Heart right ventricle (tissue), 16 donors: ENCODE results near the gene SMCO2. TPM values are rescaled to one million over a fixed set of nuclear protein-coding genes. Genes with fewer than 3 reads are reported as not detected.

Experiments
- ATAC-seq, 8 donors: fragments of 200-7000 bp; cut with Tn5 transposase; one replicate each; pipeline ENCODE4 v1.9.1; 2020; ENCODE audit warnings: mild to moderate bottlenecking in 8 of 8, moderate library complexity in 8 of 8, moderate number of reproducible peaks in 1 of 8
- DNase-seq, 2 donors: peaks; one replicate each; pipeline ENCODE4 v3.0.0-alpha.2; 2020
- H3K27ac ChIP-seq, 10 donors: fragments of 200-600 bp; sonication (generic) in 2 of 10; one replicate each; pipeline versions ENCODE4 v1.5.0 to v1.8.0; 2020 to 2022; ENCODE audit warnings: mild to moderate bottlenecking in 3 of 10
- H3K27me3 ChIP-seq, 7 donors: fragments of 200-600 bp; one replicate each; pipeline ENCODE4 v1.8.0; 2021 to 2022; ENCODE audit warnings: mild to moderate bottlenecking in 2 of 7
- H3K36me3 ChIP-seq, 9 donors: fragments of 200-600 bp; sonication (generic) in 1 of 9; one replicate each; pipeline versions ENCODE4 v1.5.0 to v1.8.0; 2020 to 2022; ENCODE audit warnings: mild to moderate bottlenecking in 2 of 9
- H3K4me1 ChIP-seq, 9 donors: fragments of 200-600 bp; sonication (generic) in 1 of 9; one replicate each; pipeline versions ENCODE4 v1.5.0 to v1.8.0; 2020 to 2022; ENCODE audit warnings: mild to moderate bottlenecking in 4 of 9
- H3K4me3 ChIP-seq, 10 donors: fragments of 200-600 bp; sonication (generic) in 2 of 10; one replicate each; pipeline versions ENCODE4 v1.5.0 to v1.8.0; 2020 to 2022; ENCODE audit warnings: mild to moderate bottlenecking in 7 of 10, moderate library complexity in 2 of 10
- H3K9me3 ChIP-seq, 11 donors: fragments of 200-600 bp in 10 of 11; sonication (generic) in 2 of 11; one replicate each; pipeline versions ENCODE4 v1.5.0 to v1.8.0; 2013 to 2022; ENCODE audit warnings: mild to moderate bottlenecking in 2 of 11, control low read depth in 1 of 11, moderate library complexity in 1 of 11
- WGBS, 2 donors: extraction: QIAGEN DNeasy Blood & Tissue Kit; methylation state at CpG; one replicate each; pipeline ENCODE4 v1.1.7; 2013; ENCODE audit warnings: inconsistent platforms in 1 of 2; 5-methylcytosine and 5-hydroxymethylcytosine counted together
- intact Hi-C, 10 donors: fragments of 100-400 bp; cut with DNase I; formaldehyde crosslinking; loops; one replicate each; pipeline versions ENCODE4 v1.11.1 to v1.14.2; 2022
- polyA plus RNA-seq, 2 donors: library from polyadenylated mRNA; stranded (reverse); fragments of 200-250 nt; gene quantifications; one replicate each; pipeline ENCODE4 v1.2.3, GENCODE V29; 2013
- total RNA-seq, 10 donors: library from RNA; stranded (reverse); fragmentation: NEBNext Ultra II Directional in 3 of 10; extraction: Animal tissue kit (Norgen Biotek cat#: 25700) in 3 of 10; gene quantifications; one replicate each; pipeline versions ENCODE4 v1.2.1 to v1.2.4, GENCODE V29; 2021 to 2023
- TF ChIP-seq, protein P1 (sequence below), 9 donors: fragments of 200-600 bp; sonication (generic) in 2 of 9; IDR thresholded peaks; one replicate each; pipeline versions ENCODE4 v1.5.0 to v1.8.0; 2021 to 2022; ENCODE audit warnings: antibody characterized with exemption in 9 of 9, mild to moderate bottlenecking in 5 of 9, moderate library complexity in 1 of 9
- donor health status: Arrhythmogenic right ventricular cardiomyopathy.
- donor health status: ischemic (EF 13 %, LVEDD 7.1; RV severe dilation, severe dysfunction).
- donor health status: healthy with polysubstance abuse.
- donor health status: DM: no; HTN: yes; CAD: no.
- donor health status: DM: no; HTN: no; CAD: no.
- donor health status: ischemic (EF 25% LVEDD 6.9; RV normal size, moderate dysfunction).
- donor health status: ischemic (EF 25% LVEDD 5.7; RV mildly dilated, moderate dysfunction).
- donor health status: healthy.
- donor health status: DM: yes; HTN: yes; CAD: no.
- donor health status: Ischemic cardiomyopathy.
- donor health status: ischemic (EF 35%, LVEDD 5.7; RV mildly dilated, moderate dysfunction).
- donor health status: nonischemic (EF 11% LVEDD 7.7; RV severe dilation, severe dysfunction).
- donor health status: DM: yes; HTN: yes; CAD: no.
- donor health status: PGD.
- donor health status: ischemic (EF 29% LVEDD 5.4; RV normal size, mild dysfunction).
- donor health status: nonischemic (EF 23%, LVEDD 6.1; RV moderate dilation, normal function).

Gene SMCO2
- total and polyA plus RNA-seq, 12 donors: 0.04 to 1.3 (median 0.48) TPM; not detected in 8

DNA sequence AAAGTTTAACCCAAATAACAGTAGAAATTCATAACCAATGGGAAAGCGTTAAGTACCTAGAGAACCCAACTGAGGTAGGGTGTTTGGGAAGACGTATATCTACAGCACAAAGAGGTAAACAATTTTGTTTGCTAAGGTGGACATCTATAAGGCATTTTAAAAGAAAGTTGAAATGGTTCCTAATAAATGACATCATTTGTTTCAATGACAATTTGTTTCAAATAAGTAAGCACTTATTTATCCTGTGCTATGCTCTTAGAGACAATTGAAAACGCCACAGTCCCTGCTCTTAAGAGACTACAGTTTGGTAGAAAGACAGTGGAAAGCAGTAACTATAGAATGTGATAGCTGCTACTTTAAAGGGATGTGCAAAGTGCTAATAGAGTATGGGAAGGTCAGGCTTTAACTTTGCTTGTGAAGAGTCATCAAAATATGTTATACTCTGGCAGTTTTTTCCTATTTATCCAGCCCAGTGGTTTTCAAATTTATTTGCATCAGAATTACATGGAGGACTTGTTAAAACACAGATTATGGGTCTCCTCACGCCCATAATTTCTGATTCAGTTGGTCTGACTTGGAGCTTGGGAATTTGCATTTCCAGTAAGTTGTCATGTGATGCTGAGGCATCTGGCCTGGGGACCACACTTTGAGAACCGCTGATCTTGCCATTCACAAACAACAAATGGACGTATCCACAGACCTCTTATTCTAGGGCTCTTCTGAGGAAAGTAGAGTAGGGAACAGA is 19.6 kb upstream of the SMCO2 start:
- peaks cover 0 to 6% (median 0%) of the 10 kb centered on the region in 11 donors for H3K9me3 ChIP-seq
- 96 to 98% methylated on average over 6 of the region's 6 CpGs for WGBS, 2 donors
- TF ChIP-seq, protein P1, sequence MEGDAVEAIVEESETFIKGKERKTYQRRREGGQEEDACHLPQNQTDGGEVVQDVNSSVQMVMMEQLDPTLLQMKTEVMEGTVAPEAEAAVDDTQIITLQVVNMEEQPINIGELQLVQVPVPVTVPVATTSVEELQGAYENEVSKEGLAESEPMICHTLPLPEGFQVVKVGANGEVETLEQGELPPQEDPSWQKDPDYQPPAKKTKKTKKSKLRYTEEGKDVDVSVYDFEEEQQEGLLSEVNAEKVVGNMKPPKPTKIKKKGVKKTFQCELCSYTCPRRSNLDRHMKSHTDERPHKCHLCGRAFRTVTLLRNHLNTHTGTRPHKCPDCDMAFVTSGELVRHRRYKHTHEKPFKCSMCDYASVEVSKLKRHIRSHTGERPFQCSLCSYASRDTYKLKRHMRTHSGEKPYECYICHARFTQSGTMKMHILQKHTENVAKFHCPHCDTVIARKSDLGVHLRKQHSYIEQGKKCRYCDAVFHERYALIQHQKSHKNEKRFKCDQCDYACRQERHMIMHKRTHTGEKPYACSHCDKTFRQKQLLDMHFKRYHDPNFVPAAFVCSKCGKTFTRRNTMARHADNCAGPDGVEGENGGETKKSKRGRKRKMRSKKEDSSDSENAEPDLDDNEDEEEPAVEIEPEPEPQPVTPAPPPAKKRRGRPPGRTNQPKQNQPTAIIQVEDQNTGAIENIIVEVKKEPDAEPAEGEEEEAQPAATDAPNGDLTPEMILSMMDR (IDR thresholded peaks at IDR 0.05): no peak
- ATAC-seq (no peak), DNase-seq (no peak)
- no peak overlapping the region for H3K4me3 ChIP-seq
- no peaks in the 10 kb centered on the region for H3K27me3 ChIP-seq
- no peak overlapping the region for H3K27ac ChIP-seq
- no peaks in the 10 kb centered on the region for H3K36me3 ChIP-seq
- intact Hi-C loops: loop anchor here in 1 of 10 donors (5.0 kb wide), 2 partner anchors 95 to 225 kb away; partner anchors contain the start of gene PPFIBP1
- peaks cover 0 to 20% (median 4%) of the 10 kb centered on the region in 9 donors for H3K4me1 ChIP-seq

DNA sequence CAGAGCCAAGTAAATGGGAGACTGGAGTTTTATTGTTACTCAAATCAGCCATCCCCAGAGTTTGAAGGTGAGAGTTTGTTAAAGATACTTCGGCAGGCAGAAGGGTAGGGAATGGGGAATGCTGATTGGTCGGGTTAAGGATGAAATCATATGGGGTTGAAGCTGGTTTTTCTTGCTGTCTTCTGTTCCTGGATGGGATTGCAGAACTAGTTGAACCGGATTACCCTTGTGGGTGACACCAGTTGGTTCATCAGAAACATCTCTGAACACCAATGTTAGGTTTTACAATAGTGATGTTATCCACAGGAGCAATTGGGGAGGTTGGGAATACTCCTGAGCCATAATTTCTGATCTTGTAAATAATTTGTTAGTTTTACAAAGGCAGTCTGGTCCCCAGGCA is 18.7 kb upstream of the SMCO2 start:
- H3K27ac ChIP-seq: no peak overlapping the region
- 90 to 96% methylated on average over 3 of the region's 3 CpGs for WGBS, 2 donors
- H3K27me3 ChIP-seq: no peaks in the 10 kb centered on the region
- intact Hi-C loops: loop anchor here in 1 of 10 donors (5.0 kb wide), 2 partner anchors 94 to 224 kb away; partner anchors contain the start of gene PPFIBP1
- TF ChIP-seq, protein P1 (IDR thresholded peaks at IDR 0.05): no peak
- H3K36me3 ChIP-seq: no peaks in the 10 kb centered on the region
- no peak overlapping the region for H3K4me3 ChIP-seq
- peaks cover 0 to 24% (median 4%) of the 10 kb centered on the region in 9 donors for H3K4me1 ChIP-seq
- no peak for DNase-seq
- no peak for ATAC-seq
- peaks cover 0 to 8% (median 0%) of the 10 kb centered on the region in 11 donors for H3K9me3 ChIP-seq

DNA sequence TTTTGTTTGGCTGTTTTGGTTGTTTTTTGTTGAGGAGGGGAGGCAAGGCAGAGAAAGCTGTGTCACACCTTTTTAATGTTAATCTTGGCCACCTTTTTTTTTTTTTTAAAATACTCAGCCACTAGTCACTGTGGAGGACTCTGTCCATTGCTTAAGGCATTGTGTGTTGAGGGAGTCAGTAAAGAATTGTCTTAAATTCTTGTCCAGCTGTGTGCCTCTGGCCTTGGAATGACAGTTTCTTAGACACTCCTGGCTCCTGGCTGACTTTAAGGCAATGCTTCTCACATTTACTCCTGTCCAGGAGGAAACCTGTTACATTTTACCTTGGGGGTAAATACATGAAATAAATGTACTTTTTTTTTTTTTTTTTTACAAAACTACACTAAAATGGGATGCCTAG is 18.1 kb upstream of the SMCO2 start:
- TF ChIP-seq, protein P1 (IDR thresholded peaks at IDR 0.05): no peak

DNA sequence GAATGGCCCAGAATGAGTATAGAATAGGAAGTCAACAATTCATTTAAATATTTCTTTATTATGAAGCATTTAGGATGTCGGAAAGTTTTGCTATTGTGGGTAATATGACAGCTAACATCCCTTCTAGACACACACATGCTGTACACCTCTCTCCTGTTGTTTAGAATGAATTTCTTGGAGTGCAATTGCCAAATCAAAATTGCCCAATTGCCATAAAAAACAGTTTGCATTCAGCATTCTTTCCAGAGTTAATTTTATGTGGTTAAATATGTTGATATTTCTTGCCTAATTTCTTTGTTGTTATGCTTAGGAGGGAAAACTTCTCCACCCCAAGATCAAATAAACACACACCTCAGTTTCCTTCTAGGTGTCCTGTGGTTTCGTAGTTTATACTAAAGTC is 16.9 kb upstream of the SMCO2 start:
- no peaks in the 10 kb centered on the region for H3K27me3 ChIP-seq
- 95 to 96% methylated on average over 2 of the region's 2 CpGs for WGBS, 2 donors
- no peaks in the 10 kb centered on the region for H3K36me3 ChIP-seq
- DNase-seq: no peak
- intact Hi-C loops: loop anchor here in 5 of 10 donors (5.0 to 10.0 kb wide), 4 partner anchors 83 to 223 kb away; partner anchors contain the start of gene PPFIBP1 (in 2 of the 5)
- no peak overlapping the region for H3K27ac ChIP-seq
- H3K4me1 ChIP-seq: peaks cover 0 to 30% (median 8%) of the 10 kb centered on the region in 9 donors
- TF ChIP-seq, protein P1 (IDR thresholded peaks at IDR 0.05): no peak
- H3K9me3 ChIP-seq: peaks cover 0 to 8% (median 0%) of the 10 kb centered on the region in 11 donors
- no peak for ATAC-seq
- no peak overlapping the region for H3K4me3 ChIP-seq

More for the DNA sequence above, 18.1 kb upstream of the SMCO2 start:
- H3K4me3 ChIP-seq: no peak overlapping the region
- intact Hi-C loops: loop anchor here in 1 of 10 donors (5.0 kb wide), 2 partner anchors 94 to 224 kb away; partner anchors contain the start of gene PPFIBP1
- peaks cover 0 to 8% (median 0%) of the 10 kb centered on the region in 11 donors for H3K9me3 ChIP-seq
- ATAC-seq (no peak), DNase-seq (no peak)
- H3K27ac ChIP-seq: no peak overlapping the region
- H3K27me3 ChIP-seq: no peaks in the 10 kb centered on the region
- peaks cover 0 to 31% (median 9%) of the 10 kb centered on the region in 9 donors for H3K4me1 ChIP-seq
- H3K36me3 ChIP-seq: no peaks in the 10 kb centered on the region
